ENCODE data around the gene COBL.

DNA sequence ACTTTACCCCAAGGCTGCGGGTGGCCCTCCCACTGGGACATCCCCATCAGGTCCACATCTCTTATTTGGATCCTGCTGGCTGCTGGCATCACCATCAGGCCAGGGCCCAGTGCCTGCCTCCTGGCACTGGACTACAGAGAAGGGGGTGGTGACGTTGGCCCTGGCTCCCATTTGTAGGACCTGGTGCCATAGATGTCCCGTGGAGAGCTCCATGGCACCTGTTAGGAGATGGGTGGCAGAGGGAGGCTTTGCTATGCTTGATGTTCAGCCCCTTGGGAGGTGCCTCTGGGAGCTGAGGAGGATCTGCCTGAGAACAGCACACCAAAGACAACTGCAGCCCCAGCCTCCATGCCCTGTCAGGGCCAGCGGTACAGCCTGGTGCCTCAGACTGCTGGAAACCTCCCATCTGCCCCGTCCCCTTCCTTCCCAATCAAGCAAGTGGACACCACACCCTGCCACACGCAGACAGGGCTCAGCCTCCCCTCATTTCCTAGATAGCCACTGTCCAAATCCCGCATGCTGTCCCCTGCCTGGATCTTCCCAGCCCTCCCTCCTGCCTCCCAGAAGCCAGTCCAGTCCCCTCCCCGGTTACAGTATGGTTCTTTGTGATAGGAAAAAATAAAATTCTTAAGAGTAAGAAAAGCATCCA is 303.9 kb downstream of the COBL start:
- TF ChIP-seq SP1 (IDR thresholded peaks at IDR 0.05) (no peak), ELF4 (IDR thresholded peaks at IDR 0.05) (no peak), NFRKB (IDR thresholded peaks at IDR 0.05) (no peak), FOXM1 (IDR thresholded peaks at IDR 0.05; ENCODE audit: borderline replicate concordance) (no peak)
